H1 (cell line): ENCODE data around the gene L2HGDH.

Source experiments
- CHD1 ChIP-seq: IDR thresholded peaks from 2 replicates; pipeline ENCODE4 v1.6.1; 2012; ENCODE audit warnings: low read depth, low read length, improper control_type of control experiment
- EZH2 ChIP-seq: fragments of 200-600 bp; sonication (generic); IDR thresholded peaks from 2 replicates; pipeline ENCODE4 v1.7.1; 2012; ENCODE audit warnings: low read depth, mild to moderate bottlenecking, moderate library complexity, low read length, inconsistent platforms; ENCODE audit not compliant: severe bottlenecking
- KDM1A ChIP-seq: fragments of 200-600, 300-600 bp; sonication (generic); IDR thresholded peaks from 2 replicates; pipeline ENCODE4 v1.7.1; 2016; ENCODE audit warnings: mild to moderate bottlenecking, low read length, borderline replicate concordance
- TF ChIP-seq, protein P1 (sequence below), 3 experiments: IDR thresholded peaks; 1 replicate in 2 of 3; 2 replicates in 1 of 3; pipeline versions ENCODE4 v1.5.1 to v1.6.1; 2011; ENCODE audit warnings: low read length in 3 of 3, mild to moderate bottlenecking in 3 of 3, inconsistent platforms in 2 of 3, low read depth in 1 of 3, moderate library complexity in 1 of 3; ENCODE audit not compliant: insufficient read depth in 1 of 3; ENCODE audit errors: control extremely low read depth in 1 of 3

DNA sequence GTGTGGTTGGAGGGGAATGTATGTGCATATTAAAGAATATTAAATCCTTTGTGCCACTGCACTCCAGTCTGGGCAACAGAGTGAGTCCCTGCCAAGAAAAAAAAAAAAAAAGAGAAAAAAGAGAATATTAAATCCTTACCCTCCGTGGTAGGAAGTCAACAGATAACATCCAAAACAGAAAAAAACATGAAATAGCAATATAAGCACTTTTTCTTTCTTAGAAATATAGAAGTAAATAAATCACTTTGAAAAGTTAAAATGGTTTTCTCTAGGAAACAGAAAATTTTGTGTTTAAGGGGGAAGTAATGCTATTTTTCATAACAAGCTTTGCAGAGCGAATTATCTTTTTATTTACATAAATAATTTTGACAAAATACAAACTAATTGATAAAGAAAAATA is 98.2 kb downstream of the L2HGDH start:
- TF ChIP-seq, protein P1, sequence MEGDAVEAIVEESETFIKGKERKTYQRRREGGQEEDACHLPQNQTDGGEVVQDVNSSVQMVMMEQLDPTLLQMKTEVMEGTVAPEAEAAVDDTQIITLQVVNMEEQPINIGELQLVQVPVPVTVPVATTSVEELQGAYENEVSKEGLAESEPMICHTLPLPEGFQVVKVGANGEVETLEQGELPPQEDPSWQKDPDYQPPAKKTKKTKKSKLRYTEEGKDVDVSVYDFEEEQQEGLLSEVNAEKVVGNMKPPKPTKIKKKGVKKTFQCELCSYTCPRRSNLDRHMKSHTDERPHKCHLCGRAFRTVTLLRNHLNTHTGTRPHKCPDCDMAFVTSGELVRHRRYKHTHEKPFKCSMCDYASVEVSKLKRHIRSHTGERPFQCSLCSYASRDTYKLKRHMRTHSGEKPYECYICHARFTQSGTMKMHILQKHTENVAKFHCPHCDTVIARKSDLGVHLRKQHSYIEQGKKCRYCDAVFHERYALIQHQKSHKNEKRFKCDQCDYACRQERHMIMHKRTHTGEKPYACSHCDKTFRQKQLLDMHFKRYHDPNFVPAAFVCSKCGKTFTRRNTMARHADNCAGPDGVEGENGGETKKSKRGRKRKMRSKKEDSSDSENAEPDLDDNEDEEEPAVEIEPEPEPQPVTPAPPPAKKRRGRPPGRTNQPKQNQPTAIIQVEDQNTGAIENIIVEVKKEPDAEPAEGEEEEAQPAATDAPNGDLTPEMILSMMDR (IDR thresholded peaks at IDR 0.05; ENCODE audit: control extremely low read depth in 1 of 3, insufficient read depth in 1 of 3, low read depth in 1 of 3, low read length in 3 of 3): no peak
- no peak for TF ChIP-seq KDM1A
- no peak for TF ChIP-seq EZH2
- no peak for TF ChIP-seq CHD1
